Keratinocyte (primary cell): ENCODE data around the gene NCOR1.

Source experiments
- CTCF ChIP-seq, 3 experiments: IDR thresholded peaks in 1 of 3; conservative IDR thresholded peaks in 1 of 3; optimal IDR thresholded peaks in 1 of 3; 2 replicates in 2 of 3; 3 replicates in 1 of 3; pipeline versions ENCODE3 to v1.5.1; 2011; ENCODE audit warnings: low read length in 3 of 3, mild to moderate bottlenecking in 3 of 3, moderate library complexity in 2 of 3, control low read depth in 1 of 3, inconsistent platforms in 1 of 3; ENCODE audit not compliant: insufficient read depth in 2 of 3; ENCODE audit errors: extremely low read depth in 1 of 3
- EZH2 ChIP-seq: IDR thresholded peaks from one replicate; pipeline ENCODE4 v1.6.1; 2012; ENCODE audit warnings: inconsistent platforms, mild to moderate bottlenecking, low read length, moderate library complexity

- TF ChIP-seq CTCF (optimal IDR thresholded peaks at IDR 0.05 in 1 of 3, IDR thresholded peaks at IDR 0.05 in 1 of 3, conservative IDR thresholded peaks at IDR 0.05 in 1 of 3; ENCODE audit: extremely low read depth in 1 of 3, insufficient read depth in 2 of 3, low read length in 3 of 3) (no peak), EZH2 (no peak)
Measured at GRCh38 chr17:15996322-15996721, 219.0 kb downstream of the NCOR1 start.
